Measurements from ENCODE around the gene PRSS27.

- TF ChIP-seq CTCF (IDR thresholded peaks at IDR 0.05) (no peak), USF2 (IDR thresholded peaks at IDR 0.05; ENCODE audit: borderline replicate concordance, low read depth, low read length) (no peak), SIN3A (IDR thresholded peaks at IDR 0.05; ENCODE audit: borderline replicate concordance, low read depth, low read length) (no peak), YY1 (IDR thresholded peaks at IDR 0.05; ENCODE audit: low read depth) (no peak), CHD2 (IDR thresholded peaks at IDR 0.05; ENCODE audit: low read length, partially characterized antibody) (no peak), POLR2AphosphoS5 (IDR thresholded peaks at IDR 0.05; ENCODE audit: low read depth, low read length) (no peak), REST (IDR thresholded peaks at IDR 0.05; ENCODE audit: low read depth, low read length) (no peak), NRF1 (IDR thresholded peaks at IDR 0.05; ENCODE audit: low read depth, low read length) (no peak), EP300 (IDR thresholded peaks at IDR 0.05; ENCODE audit: borderline replicate concordance in 1 of 2, low read depth in 1 of 2, low read length in 1 of 2) (no peak), RFX5 (IDR thresholded peaks at IDR 0.05; ENCODE audit: low read length) (no peak), PBX3 (IDR thresholded peaks at IDR 0.05) (no peak), JUND (IDR thresholded peaks at IDR 0.05) (no peak), EZH2phosphoT487 (IDR thresholded peaks at IDR 0.05; ENCODE audit: borderline replicate concordance, low read depth) (no peak)
Measured at GRCh38 chr16:2745961-2746360, 25.9 kb upstream of the PRSS27 start.
